ENCODE results near the gene ACTR1A.
"Not testable (repeated sequence)": the region's sequence is repeated elsewhere in the genome, so short reads cannot be mapped to it uniquely, and the experiment has no call there.

ACTR1A gene

DNA sequence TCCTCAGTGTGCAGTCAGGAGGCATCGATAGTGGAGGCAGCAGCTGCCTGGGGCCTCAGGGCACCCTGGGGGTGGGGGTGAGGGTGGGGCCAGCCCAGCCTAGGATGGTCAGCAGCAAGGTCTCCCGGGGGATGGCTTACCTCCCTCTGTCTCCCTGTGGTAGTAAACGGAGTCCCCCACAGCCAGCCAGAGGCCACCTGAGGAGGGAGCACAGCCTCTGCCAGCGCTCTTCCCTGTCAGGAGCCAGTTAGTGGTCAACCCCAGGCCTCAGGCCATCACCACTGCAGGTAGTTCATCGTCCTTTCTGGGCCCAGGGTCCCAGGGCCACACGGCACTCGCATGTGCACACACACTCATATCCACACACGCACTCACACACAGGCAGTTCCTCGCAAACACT is 22.1 kb downstream of the ACTR1A start:
- no peak for DNase-seq

DNA sequence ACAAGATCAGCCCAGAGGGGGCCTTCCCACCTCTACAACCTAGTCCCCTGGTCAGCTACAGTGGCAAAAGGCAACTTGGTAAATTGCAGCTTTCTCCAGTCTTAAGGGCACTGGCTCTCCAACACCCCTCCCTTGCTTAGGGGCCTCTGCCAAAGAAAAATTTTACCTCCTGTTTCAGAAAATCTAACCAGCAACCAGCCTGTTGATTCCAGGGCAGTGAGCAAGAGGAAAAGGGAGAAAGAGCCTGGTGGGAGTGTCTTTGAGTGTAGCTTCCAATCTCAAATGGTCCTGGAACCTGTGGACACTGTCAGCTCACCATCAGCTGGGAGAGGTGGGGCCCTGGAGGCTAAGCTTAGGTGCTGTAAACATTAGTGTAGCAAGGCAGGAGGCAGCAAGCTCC is 22.9 kb downstream of the ACTR1A start:
- DNase-seq: no peak

DNA sequence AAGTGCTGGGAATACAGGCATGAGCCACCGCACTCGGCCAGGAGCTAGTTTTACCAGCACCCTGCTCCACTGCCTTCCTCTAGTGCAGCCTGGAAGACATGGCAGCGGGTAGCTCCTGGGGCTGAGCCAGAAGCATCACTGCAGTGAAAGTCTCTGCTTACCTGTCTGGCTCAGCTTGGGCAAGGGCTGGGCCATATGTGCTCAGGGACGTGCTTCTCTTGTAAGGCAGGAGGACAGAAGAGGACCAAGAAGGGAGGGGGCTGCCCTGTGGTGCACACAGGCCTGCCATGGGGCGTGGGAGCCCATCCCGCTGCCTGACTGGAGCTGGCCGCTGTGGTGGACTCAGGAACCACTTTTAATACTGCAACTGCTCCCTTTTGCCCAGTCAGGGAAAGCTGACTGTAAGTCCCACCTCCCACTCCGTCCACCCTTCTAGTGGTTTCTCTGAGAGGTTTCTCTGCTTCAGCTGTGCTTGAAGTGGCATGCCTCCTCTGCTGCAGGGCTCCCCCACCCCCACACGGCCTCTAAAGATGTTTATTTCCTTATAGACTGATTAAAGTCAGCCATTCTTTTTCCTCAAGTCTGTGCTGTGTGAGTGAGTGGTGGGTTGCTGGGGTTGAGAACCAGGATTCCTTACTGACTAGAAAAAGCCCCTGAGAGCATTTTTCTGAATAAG is 25.9 kb downstream of the ACTR1A start:
- DNase-seq: no peak

DNA sequence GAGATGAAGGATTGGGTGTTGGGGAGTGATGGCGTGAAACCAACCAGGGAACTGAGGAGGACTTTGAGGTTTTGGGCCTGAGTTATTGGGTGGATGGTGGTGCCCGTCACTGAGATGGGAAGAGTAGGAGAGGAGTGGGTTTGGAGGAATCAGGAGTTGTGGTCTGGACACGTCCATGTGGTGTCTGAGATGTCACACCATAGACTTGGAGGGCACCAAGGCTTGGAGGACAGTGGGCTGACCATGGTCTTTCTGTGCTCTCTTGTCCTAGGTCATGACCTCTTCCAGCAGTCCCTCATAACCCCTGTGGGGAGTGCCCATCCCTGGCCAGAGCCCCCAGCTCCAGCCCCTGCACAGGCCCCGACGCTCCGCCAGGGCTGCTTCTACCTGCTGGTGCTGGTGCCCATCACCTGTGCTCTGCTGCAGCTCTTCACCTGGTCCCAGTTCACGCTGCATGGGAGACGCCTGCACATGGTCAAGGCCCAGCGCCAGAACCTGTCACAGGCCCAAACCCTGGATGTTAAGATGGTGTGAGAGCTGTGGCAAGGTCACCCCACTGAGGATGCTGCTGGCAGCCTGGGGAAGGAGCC is 27.0 kb downstream of the ACTR1A start:
- no peak for DNase-seq

DNA sequence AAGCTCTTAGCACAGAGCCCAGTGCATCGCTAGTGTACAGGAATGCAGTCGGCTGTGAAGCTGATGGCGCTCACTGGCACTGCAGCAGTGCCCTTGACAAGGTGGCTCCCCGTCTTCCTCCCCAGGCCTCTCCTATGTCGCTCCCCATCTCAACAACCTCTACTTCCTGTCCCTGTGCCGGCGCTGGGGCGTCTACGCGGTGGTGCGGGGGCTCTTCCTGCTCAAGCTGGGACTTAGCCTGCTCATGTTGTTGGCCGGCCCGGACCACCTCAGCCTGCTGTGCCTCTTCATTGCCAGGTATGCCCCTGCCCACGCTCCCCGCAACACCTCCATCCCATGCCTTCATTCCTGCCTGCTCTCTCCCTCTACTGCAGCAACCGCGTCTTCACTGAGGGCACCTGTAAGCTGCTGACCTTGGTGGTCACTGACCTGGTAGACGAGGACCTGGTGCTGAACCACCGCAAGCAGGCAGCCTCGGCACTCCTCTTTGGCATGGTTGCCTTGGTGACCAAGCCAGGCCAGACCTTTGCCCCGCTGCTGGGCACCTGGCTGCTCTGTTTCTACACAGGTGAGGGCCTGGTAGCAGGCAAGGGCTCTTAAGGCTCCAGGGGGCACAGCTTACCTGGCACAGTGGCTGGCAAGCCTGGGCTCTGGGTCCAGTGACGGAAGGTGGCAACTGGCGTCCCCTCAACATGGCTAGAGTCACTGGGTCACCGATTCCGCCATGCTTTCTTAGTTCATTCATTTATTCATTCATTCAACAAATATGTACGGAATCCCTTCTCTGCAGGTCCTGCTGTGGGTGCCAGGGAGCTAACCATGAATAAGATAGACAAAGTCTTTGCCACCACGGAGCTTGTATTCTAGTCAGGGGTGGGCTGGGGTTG is 28.8 kb downstream of the ACTR1A start:
- DNase-seq: no peak

DNA sequence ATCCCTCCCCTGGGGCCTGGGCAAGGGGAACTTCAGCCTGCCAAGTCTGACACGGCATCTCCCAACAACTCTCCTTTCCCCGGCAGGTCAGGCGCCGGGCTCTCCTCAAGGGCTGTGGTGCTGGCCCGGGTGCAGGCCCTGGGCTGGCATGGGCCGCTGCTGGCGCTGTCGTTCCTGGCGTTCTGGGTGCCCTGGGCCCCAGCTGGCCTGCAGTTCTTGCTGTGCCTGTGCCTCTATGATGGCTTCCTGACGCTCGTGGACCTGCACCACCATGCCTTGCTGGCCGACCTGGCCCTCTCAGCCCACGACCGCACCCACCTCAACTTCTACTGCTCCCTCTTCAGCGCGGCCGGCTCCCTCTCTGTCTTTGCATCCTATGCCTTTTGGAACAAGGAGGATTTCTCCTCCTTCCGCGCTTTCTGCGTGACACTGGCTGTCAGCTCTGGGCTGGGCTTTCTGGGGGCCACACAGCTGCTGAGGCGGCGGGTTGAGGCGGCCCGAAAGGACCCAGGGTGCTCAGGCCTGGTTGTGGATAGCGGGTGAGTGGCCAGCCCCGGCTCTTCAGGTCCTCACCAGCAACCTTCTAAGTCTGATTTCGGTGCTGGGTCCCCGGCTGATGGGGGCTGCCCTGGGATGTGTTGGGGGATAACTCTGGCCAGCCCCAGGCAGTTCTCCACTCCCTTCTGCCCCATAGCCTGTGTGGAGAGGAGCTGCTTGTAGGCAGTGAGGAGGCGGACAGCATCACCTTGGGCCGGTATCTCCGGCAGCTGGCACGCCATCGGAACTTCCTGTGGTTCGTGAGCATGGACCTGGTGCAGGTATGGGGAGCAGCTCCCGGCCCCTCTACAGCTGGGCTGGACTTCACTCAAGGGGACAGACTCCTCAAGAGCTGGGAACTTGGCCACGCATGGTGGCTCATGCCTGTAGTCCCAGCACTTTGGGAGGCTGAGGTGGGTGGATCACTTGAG is 31.6 kb downstream of the ACTR1A start:
- no peak for DNase-seq

DNA sequence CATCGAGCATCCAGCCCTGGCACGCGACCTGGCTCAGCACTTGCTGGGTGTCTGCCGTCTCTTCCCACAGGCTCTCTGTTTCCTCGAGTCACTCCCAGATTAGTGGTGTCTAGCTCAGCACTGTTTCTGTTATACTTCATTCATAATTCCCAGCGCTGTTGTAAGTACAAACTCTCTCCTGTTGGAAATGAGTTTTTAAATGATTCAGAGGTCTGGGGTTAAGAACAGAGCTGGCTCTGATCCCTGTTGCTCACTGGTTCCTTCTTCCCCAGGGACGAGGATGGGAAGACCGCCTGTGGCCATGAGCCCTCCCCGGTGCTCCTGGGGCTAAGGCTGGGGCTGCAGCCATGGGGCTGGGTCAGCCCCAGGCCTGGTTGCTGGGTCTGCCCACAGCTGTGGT is 33.8 kb downstream of the ACTR1A start:
- no peak for DNase-seq

DNA sequence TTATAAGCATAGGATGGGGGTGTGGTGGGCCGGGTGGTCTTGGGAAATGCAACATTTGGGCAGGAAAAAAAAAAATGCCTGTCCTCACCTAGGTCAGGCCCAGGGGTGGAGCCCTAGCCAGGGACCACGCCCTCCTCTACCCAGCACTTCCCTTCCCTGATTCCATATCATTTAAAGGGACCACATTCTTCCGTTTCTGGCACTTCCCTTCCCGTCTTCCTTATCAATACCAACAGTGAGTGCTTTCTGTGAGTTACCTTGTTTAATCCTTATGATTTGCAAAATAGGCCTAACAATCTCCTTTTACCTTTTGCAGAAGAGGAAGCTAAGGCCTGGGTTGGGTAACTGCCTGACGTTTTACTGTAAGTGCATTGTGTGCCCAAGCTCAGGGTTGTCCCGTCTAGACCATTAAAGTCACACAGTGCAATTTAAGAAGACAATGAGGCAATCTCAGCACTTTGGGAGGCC is 34.5 kb downstream of the ACTR1A start:
- DNase-seq: no peak

DNA sequence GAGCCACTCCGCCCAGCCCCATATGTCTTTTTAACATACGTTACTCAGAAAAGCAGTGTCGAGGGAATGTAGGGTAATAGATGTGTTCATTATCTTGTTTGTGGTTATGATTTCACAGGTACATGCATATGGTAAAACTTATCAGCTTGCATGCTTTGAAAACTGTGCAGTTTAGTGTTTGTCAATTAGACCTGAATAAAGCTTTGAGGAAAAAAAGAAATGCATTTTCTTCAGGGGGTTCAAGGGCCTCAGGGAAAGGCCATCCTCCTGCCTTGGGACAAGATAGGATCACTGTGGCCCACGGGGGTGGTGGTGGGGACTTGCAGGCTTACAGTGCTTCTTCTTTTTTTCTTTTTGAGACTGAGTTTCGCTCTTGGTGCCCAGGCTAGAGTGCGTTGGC is 35.2 kb downstream of the ACTR1A start:
- no peak for DNase-seq

DNA sequence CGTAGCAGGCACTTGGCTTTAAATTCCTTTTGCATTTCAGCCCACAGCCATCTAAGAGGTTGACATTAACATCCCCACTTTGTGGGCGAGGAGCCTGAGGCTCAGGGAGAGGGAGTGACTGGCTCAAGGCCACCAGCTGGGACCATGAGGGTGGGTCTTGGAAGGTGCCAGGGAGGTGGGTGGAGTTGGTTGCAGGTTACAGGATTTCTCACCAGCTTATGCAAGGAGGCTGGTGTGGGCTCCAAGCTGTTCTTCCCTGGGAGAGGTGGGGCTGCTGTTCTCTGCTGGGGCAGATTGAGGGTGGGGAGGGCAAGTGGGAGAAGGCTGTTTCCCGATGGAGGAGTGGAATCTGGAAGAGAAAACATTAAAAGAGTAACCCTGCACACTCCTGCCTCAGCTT is 37.0 kb downstream of the ACTR1A start:
- DNase-seq: no peak

DNA sequence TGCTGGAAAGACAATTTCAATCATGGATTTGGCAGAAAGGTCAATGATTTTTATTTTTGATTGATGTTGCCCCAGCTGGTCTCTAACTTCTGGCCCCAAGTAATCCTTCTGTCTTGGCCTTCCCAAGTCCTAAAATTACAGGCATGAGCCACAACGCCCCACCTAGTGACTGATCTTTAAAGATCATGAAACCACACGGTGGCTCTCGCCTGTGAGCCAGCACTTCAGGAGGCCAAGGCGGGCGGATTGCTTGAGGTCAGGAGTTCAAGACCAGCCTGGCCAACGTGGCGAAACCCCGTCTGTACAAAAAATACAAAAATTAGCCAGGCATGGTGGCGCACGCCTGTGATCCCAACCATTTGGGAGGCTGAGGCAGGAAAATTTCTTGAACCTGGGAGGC is 38.5 kb downstream of the ACTR1A start:
- DNase-seq: no peak

DNA sequence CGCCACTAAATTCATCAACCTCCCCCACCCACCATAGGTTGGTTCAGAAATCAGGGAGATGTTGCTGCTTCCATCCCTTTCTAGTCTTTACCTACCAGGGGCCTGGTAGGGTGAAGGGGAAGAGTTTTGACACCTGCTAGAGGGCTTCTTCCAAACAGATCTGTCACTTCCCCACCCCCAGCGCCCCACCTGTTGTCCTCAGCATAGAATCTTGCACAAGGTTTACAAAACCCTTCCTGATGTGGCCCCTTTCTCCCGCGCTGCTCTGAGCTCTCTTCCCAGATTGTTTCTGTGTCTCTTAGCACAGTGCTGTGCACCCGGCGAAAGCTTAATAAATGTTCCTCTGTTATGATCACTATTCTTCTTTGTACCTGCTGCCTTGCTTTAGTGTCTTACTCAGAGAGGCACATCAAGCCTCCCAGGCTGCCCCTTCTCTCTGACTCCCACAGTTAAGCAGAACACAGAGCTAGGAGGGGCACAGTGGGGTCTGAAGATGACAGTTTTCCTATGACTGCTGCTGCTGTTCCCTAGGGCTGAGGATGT is 39.9 kb downstream of the ACTR1A start:
- DNase-seq: no peak

DNA sequence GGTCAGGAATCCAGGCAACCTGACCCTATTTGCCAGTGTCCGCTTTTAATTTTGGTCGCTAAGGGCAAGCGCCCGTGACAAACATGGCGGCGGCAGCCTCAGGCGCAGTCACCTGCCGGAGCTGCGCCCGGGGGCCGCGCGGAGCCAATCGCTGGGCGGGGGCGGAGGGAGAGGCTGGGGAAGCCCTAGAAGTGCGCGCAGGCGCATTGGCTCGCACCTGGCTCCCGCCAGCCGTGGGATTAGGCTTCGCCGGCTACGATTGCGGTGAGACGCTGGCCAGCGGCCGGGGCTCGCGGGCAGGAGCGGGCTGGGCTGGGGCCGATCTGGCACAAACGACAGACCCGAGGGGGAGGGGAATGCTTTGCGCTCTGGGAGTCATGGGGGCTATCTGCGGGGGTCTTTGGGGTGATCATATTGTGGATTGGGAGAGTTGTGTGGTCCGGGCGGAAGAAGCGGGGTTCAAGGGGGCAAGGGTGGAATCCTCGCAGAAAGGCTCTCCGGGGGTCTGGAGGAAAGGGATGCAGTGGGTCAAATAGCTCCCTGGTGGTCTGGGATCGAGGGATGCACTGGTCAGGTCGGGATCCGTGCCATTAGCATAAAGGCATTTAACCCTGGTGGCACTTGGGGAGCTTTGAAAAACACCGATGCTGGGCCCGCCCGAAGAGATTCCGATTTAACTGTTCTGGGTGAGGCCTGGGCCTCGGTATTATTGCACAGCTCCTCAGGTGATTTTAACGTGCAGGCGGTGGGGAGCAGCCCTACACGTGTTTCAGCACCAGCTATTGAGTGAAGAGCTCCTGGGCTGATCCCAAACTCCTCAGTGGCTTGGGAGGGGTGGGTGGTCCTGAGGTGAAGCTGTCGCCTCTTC is 41.1 kb downstream of the ACTR1A start:
- peak; percentile 76 for DNase-seq

DNA sequence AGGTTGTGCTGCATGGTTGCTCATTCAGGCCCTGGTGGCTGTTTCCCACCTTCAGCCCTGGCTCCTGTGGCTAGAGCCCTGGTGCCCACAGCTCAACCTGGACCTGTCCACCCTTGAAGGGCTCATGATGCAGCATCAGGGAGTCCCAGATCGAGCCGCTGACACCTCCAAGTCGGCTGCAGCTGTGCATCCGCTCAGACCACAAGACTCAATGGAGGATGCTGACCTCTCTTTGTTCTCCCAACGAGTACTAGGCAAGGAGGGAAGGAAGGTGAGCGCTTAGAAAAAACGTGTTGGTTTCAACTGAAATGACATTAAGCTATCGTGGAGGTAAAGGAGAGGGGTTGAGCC is 41.7 kb downstream of the ACTR1A start:
- no peak for DNase-seq

DNA sequence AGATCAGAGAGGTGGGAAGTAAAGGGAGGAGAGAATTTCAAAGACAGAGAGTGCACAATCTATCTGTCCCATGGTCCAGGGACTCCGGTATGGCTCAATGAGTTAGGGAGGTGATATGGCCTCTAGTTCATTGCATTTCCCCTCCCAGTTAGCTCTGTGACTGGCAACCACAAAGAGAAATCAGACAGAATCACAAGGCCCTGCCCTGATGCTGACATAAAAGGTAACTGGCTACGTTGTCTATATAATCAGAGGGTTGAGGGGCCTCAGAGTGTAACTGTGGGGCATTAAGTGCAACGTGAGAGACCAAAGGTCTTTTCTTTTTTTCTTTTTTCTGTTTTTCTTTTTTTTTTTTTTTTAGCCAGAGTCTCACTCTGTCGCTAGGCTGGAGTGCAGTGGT is 43.9 kb downstream of the ACTR1A start:
- no peak for DNase-seq

DNA sequence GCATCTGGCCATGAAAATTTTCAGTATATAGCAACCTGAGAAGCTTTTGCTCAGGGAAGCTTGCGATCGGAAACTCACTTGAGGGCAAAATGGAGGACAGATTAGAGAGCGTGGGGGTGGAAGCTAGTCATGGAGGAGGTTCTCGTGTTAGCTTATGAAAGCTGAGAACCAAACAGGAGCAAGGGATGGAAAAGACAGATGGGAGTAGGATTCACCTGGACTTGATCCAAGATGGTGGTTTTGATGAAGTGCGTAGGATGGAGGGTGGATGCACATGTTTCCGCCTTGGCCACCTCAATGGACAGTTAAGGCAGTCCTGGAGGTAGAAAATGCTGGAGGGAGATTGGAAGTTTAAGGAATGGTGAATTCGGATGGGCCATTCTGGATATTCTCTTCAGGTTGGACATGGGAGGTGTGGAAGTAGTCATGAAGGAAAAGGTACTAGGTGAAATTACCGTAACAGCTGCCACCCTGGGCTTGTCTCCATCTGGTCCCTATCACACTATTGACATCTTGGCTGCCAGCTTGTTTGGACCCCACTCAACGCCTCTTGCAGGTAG is 44.8 kb downstream of the ACTR1A start:
- no peak for DNase-seq

DNA sequence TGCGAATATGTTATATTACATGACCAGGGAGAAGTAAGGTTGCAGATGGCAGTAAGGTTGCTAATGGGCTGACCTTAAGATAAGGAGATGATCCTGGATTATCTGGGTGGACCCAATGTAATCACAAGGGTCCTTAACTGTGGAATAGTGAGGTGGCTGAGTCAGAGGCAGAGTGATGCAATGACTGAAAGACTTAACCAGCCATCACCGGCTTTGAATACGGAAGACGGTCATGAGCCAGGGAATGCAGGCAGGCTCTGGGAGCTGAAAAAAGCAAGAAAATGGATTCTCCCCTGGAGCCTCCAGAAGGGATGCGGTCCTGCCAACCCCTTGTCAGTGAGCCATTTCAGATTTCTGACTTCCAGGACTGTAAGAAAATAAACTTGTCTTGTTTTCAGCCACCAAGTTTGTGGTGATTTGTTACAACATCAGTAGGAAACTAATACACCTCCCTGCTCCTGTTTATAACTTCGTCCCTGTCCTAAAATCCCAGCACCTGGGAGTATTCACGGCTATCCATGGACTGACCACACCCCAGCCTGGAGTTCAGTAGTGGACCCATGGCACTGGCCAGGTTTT is 46.5 kb downstream of the ACTR1A start:
- DNase-seq: no peak

DNA sequence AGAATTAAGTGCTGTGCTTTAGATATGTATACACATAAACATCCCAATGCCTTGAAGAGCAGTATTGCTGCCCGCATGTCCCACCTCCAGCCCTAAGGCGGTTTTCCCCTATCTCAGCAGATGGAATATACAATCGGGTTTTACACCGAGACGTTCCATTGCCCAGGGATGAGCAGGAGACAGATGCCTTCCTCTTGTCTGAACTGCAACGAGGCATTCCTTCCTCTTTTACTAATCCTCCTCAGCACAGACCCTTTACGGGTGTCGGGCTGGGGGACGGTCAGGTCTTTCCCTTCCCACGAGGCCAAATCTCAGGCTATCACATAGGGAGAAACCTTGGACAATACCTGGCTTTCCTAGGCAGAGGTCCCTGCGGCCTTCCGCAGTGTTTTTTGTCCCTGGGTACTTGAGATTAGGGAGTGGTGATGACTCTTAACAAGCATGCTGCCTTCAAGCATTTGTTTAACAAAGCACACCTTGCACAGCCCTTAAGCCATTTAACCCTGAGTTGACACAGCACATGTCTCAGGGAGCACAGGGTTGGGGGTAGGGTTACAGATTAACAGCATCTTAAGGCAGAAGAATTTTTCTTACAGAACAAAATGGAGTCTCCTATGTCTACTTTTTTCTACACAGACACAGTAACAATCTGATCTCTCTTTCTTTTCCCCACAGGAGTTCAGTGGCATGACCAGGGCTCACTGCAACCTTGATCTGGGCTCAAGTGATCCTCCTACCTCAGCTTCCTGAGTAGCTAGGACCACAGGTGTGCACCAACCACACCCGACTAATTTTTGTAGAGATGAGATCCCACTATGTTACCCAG is 47.6 kb downstream of the ACTR1A start:
- not testable (repeated sequence) for DNase-seq

DNA sequence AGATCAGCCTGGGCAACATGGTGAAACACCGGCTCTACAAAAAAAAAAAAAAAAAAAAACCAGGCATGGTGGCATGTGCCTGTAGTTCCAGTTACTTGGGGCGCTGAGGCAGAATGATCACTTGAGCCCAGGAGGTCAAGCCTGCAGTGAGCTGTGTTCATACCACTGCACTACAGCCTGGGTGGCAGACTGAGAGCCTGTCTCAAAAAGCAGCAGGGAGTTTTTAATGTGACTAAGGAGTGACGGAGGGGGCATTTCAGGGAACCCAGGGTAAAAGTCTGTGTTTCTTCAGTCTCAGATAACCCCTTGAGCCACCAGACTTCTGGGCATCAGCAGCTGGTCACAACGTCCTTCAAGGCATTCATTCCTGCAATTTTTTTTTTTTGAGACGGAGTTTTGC is 49.0 kb downstream of the ACTR1A start:
- DNase-seq: no peak
